K562 (cell line): ENCODE results near the gene TCFL5. TPM values are rescaled to one million over a fixed set of nuclear protein-coding genes. Genes with fewer than 3 reads are reported as not detected.

Experiments
- ATAC-seq: fragments of 200-7000 bp; cut with Tn5 transposase; 3 replicates; pipeline ENCODE4 v1.9.1; 2020; ENCODE audit warnings: moderate library complexity
- BruUV-seq: library from RNA; stranded (reverse); fragments of 400-500 nt; replicated peaks from 2 replicates; lab custom pipeline; 2021; lab: Mats Ljungman, UMichigan
- CTCF ChIA-PET: fragments of 300-600 bp; formaldehyde crosslinking; extraction: SDS; loops from one replicate; lab custom pipeline; 2021; ENCODE audit warnings: low intra/inter-chr PET ratio; lab: Yijun Ruan, JAX
- POLR2A ChIA-PET: fragments of 300-600, 350-650 bp; sonication (Branson Sonifier 250); formaldehyde crosslinking; extraction: SDS; loops from one replicate; lab custom pipeline; 2021; ENCODE audit warnings: antibody characterized with exemption, inconsistent platforms; lab: Yijun Ruan, JAX
- DNase-seq, 4 experiments: peaks; one replicate each; pipeline versions ENCODE4 v3.0.0 to v3.0.0-alpha.2; 2011 to 2018; ENCODE audit warnings: low spot score in 3 of 4, mixed read lengths in 3 of 4; ENCODE audit errors: extremely low read depth in 1 of 4
- FAIRE-seq: peaks from 2 replicates; lab custom pipeline; 2011; peaks lifted over from hg19 to GRCh38; lab: Jason Lieb, UNC
- H2AFZ ChIP-seq: 2 replicates; pipeline ENCODE4 v1.6.0; 2011; ENCODE audit warnings: low read depth, low read length, control low read depth, inconsistent platforms
- H3K27ac ChIP-seq: fragments of 200-600 bp; 3 replicates; pipeline ENCODE4 v1.8.0; 2011; ENCODE audit warnings: low read depth, mild to moderate bottlenecking, control low read depth, inconsistent platforms, low read length, moderate library complexity, mixed read lengths; ENCODE audit errors: extremely low read depth
- H3K27me3 ChIP-seq, 2 experiments: fragments of 300-600 bp in 1 of 2; 2 replicates in 1 of 2; 3 replicates in 1 of 2; pipeline versions ENCODE4 v1.6.0 to v1.8.0; 2011; ENCODE audit warnings: inconsistent platforms in 2 of 2, low read length in 2 of 2, mild to moderate bottlenecking in 1 of 2, mixed read lengths in 1 of 2, moderate library complexity in 1 of 2; ENCODE audit not compliant: control insufficient read depth in 2 of 2, insufficient read depth in 2 of 2
- H3K36me3 ChIP-seq: fragments of 300-600 bp; 3 replicates; pipeline ENCODE4 v1.8.0; 2011; ENCODE audit warnings: mild to moderate bottlenecking, low read length, inconsistent platforms; ENCODE audit not compliant: control insufficient read depth, insufficient read depth
- H3K4me1 ChIP-seq, 2 experiments: fragments of 200-600 bp in 1 of 2; replicated peaks in 1 of 2; 2 replicates in 1 of 2; 3 replicates in 1 of 2; pipeline versions ENCODE4 v1.5.1 to v1.8.0; 2011; ENCODE audit warnings: inconsistent platforms in 2 of 2, low read length in 2 of 2, mild to moderate bottlenecking in 1 of 2, mixed read lengths in 1 of 2, moderate library complexity in 1 of 2; ENCODE audit not compliant: control insufficient read depth in 2 of 2, insufficient read depth in 2 of 2
- H3K4me2 ChIP-seq: 2 replicates; pipeline ENCODE4 v1.6.1; 2011; ENCODE audit warnings: low read length, control low read depth, inconsistent platforms, mixed read lengths; ENCODE audit not compliant: insufficient read depth
- H3K4me3 ChIP-seq: fragments of 200-600 bp; sonication (generic), shearing (Covaris generic); 2 replicates; pipeline ENCODE4 v1.5.1; 2016; ENCODE audit warnings: control low read depth, inconsistent platforms
- H3K79me2 ChIP-seq: fragments of 200-600 bp; 3 replicates; pipeline ENCODE4 v1.8.0; 2011; ENCODE audit warnings: low read length, inconsistent platforms; ENCODE audit not compliant: control insufficient read depth, insufficient read depth
- H3K9ac ChIP-seq, 2 experiments: 2 replicates each; pipeline versions ENCODE4 v1.6.0 to v1.6.1; 2011; ENCODE audit warnings: low read depth in 2 of 2, low read length in 2 of 2, control low read depth in 1 of 2, inconsistent platforms in 1 of 2, mild to moderate bottlenecking in 1 of 2, mixed read lengths in 1 of 2; ENCODE audit not compliant: insufficient read depth in 1 of 2
- H3K9me1 ChIP-seq: one replicate; pipeline ENCODE4 v1.6.0; 2011; ENCODE audit warnings: inconsistent platforms, mild to moderate bottlenecking, low read length, moderate library complexity; ENCODE audit not compliant: control insufficient read depth, insufficient read depth
- H3K9me3 ChIP-seq: replicated peaks from 2 replicates; pipeline ENCODE4 v1.5.1; 2011; ENCODE audit warnings: low read depth, low read length, inconsistent platforms; ENCODE audit not compliant: control insufficient read depth, insufficient read depth
- H4K20me1 ChIP-seq: replicated peaks from 2 replicates; pipeline ENCODE4 v1.6.1; 2011; ENCODE audit warnings: low read length, inconsistent platforms, mixed read lengths; ENCODE audit not compliant: control insufficient read depth, insufficient read depth
- POLR2G ChIP-seq: fragments of 200-400 bp; formaldehyde crosslinking; IDR thresholded peaks from 2 replicates; pipeline ENCODE4 v1.6.1; 2017; ENCODE audit warnings: low read depth, mild to moderate bottlenecking, antibody characterized with exemption, low read length, moderate library complexity
- ZBTB33 ChIP-seq: sonication (generic); formaldehyde crosslinking; IDR thresholded peaks from 2 replicates; pipeline ENCODE4 v1.8.1; 2023; ENCODE audit warnings: mild to moderate bottlenecking, missing genetic modification reagents
- ZEB2 ChIP-seq: fragments of 450-650 bp; IDR thresholded peaks from 2 replicates; pipeline ENCODE4 v1.6.1; 2016
- WGBS: fragments of 100-300 bp; shearing (Covaris generic); methylation state at CpG from one replicate; pipeline ENCODE4 v1.1.6; 2016; ENCODE audit warnings: low coverage, mixed read lengths; ENCODE audit not compliant: insufficient coverage; ENCODE audit errors: missing lambda C conversion rate; 5-methylcytosine and 5-hydroxymethylcytosine counted together
- in situ Hi-C: fragments of 300-500 bp; cut with MboI; formaldehyde crosslinking; loops from 4 replicates; pipeline ENCODE4 v1.15.0; 2018; ENCODE audit warnings: inconsistent platforms, mixed read lengths
- intact Hi-C: fragments of 100-400 bp; cut with micrococcal nuclease; formaldehyde crosslinking; loops from 2 replicates; pipeline ENCODE4 v1.14.2; 2022
- polyA plus RNA-seq, 8 experiments: library from polyadenylated mRNA; depleted of rRNA in 4 of 8; stranded (reverse) in 5 of 8; unstranded in 3 of 8; fragments of >200 nt; fragmentation: Nextera tagmentation in 2 of 8; fragmentation: Illumina TruSeq in 1 of 8; extraction: Ambion mirVana in 2 of 8; extraction: Trizol in 1 of 8; gene quantifications; 2 replicates each; pipeline versions ENCODE4 v1.2.1 to v1.2.3, GENCODE V29; 2011 to 2014; ENCODE audit warnings: inconsistent platforms in 1 of 8, missing spikeins in 1 of 8
- total RNA-seq, 7 experiments: library from RNA; depleted of rRNA in 6 of 7; stranded (reverse); fragments of >200 nt in 6 of 7; fragmentation: Illumina TruSeq in 2 of 7; extraction: Trizol in 2 of 7; gene quantifications; 2 replicates each; pipeline versions ENCODE4 v1.2.1 to v1.2.3, GENCODE V29; 2011 to 2021; ENCODE audit warnings: low replicate concordance in 1 of 7

The TCFL5 gene
- total and polyA plus RNA-seq, 9 of the 15 experiments (the other 6 are each of a cell fraction or from before 2014, with no cell fraction given), result 1.00 to 12.6 (median 9.1) TPM

- FAIRE-seq (no peak), DNase-seq (no peak), ATAC-seq (no peak)
- H3K27ac ChIP-seq, result no peak overlapping the region
- H4K20me1 ChIP-seq, result no peaks in the 10 kb centered on the region
- H3K9me1 ChIP-seq, result no peaks in the 10 kb centered on the region
- peaks cover 6 to 34% of the 10 kb centered on the region in 2 experiments; a peak in 4 of 5 replicates for H3K4me1 ChIP-seq
- TF ChIP-seq ZBTB33 (CRISPR knock-in tag) (0 out of 2 replicates have a peak, but pooled peaks have one; percentile 53), POLR2G (0 out of 2 replicates have a peak, but pooled peaks have one; percentile 18), ZEB2 (no peak)
- peaks cover 0 to 9% of the 10 kb centered on the region in 2 experiments; a peak in 1 of 5 replicates for H3K27me3 ChIP-seq
- in situ Hi-C loops, result no loop called here
- 72% methylated on average over 32 of the region's 45 CpGs for WGBS
- BruUV-seq, result no TSS peak
- ChIA-PET POLR2A (interaction anchor here (1.0 kb wide), 1 partner anchor 10 kb away, joined by 4 read pairs; no protein-coding TSS in a partner anchor), CTCF (no interaction called here)
- H3K9ac ChIP-seq, result no peak overlapping the region
- no peaks in the 10 kb centered on the region for H3K9me3 ChIP-seq
- no peak overlapping the region for H3K4me2 ChIP-seq
- H3K79me2 ChIP-seq, result no peaks in the 10 kb centered on the region
- peaks cover 4% of the 10 kb centered on the region; the same call in 1 of the 3 replicates for H3K36me3 ChIP-seq
- no peak overlapping the region for H3K4me3 ChIP-seq
- intact Hi-C loops, result no loop called here
- H2AFZ ChIP-seq, result no peak overlapping the region
Observed at GRCh38 chr20:62840244-62841197, 21.1 kb downstream of the TCFL5 start.
